Measurements from ENCODE around the gene KRT72.

KRT72 gene

GRCh38 chr12:52629281-52630007, 28.2 kb upstream of the KRT72 start:
- DNase-seq: no peak

DNA sequence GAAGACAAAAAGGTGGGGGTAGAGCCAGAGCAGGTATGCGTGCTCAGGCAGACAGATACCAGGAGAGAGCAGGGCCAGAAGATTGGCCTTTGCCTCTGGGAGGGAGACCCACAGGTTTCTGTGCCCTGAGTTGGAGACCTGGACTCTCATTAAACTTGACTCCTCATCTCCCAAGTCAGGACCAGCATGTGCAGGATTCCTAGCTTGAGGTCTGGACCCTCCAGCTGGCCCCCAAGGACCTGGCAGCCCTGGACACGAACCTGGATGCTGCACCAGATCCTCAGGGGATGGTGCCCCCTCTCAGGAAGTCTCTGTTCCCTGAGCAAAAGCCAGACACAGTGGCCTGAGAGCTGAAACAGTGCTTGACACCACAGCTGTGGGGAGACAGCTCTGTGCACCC, 27.6 kb upstream of the KRT72 start:
- no peak for DNase-seq

GRCh38 chr12:52628111-52628507, 26.8 kb upstream of the KRT72 start:
- no peak for DNase-seq

- DNase-seq: no peak
These were observed 26.3 kb upstream of the KRT72 start for GRCh38 chr12:52627395-52628110.

GRCh38 chr12:52622349-52622748, 21.1 kb upstream of the KRT72 start:
- no peak for DNase-seq

DNA sequence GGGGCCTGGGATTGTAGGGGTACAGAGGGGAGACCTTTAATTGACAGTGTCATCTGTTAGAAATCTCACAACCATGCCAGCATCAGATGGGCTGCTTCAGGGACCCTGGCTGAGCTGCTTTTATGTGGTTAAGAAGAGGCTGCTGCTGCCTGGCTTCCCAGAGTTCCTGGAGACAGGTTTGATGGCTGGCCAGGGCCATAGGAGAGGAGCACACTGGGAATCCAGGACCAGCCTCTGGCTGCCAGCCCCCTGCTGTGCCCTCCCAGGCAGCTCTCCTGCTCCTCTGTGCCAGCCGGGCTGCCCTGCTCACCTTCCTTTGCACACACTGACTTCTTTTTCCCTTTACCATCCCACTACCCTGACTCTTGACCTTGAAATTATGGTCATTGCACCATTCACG, 17.6 kb upstream of the KRT72 start:
- no peak for DNase-seq

DNA sequence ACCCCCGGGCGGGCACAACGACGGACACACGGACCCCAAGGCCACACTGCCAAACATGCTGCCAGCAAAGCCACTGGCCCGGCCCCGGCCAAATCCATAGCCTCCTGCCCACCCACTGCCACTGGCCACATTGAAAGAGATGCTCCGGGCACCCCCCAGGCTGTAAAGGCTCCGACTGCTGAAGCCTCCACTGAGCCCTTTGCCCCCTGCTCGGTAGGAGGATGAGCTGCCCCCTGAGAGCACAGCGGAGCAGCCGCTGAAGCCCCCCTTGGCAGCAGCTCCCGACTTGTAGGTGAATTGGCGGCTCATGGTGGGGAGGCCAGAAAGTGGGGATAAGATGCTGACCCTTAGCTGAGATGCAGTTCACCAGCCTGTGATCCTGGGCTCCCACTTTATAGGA, 17.0 kb upstream of the KRT72 start, which contains the start of gene KRT73:
Gene KRT73 (minus strand): TSS at position 344 of the 400 bp plus-strand sequence. CDS start 35 bp downstream, at position 309.
- no peak for DNase-seq

- DNase-seq: no peak
These were observed 16.1 kb upstream of the KRT72 start for GRCh38 chr12:52617403-52617785.

GRCh38 chr12:52616680-52617402, 15.6 kb upstream of the KRT72 start:
- DNase-seq: no peak

DNA sequence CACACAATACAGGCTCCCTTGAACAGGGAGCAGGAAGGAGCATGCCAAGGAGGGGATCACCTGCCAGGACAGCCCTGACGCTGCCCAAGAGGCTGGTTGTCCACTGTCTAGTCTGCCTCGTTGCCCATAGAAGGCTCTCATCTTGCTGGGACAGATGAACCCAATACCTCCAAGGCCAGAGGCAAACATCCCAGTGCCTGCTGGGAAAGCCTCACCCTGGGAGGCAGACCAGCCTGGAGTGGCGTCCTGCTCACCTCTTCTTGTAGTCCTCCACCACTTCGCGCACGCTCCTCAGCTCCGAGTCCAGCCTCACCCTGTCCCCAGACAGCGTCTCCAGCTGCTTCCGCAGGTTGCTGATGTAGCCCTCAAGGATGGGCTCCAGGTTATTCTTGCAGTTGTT, 14.6 kb upstream of the KRT72 start:
- DNase-seq: no peak

- DNase-seq: no peak
These were observed 14.1 kb upstream of the KRT72 start for GRCh38 chr12:52615208-52615868.

DNA sequence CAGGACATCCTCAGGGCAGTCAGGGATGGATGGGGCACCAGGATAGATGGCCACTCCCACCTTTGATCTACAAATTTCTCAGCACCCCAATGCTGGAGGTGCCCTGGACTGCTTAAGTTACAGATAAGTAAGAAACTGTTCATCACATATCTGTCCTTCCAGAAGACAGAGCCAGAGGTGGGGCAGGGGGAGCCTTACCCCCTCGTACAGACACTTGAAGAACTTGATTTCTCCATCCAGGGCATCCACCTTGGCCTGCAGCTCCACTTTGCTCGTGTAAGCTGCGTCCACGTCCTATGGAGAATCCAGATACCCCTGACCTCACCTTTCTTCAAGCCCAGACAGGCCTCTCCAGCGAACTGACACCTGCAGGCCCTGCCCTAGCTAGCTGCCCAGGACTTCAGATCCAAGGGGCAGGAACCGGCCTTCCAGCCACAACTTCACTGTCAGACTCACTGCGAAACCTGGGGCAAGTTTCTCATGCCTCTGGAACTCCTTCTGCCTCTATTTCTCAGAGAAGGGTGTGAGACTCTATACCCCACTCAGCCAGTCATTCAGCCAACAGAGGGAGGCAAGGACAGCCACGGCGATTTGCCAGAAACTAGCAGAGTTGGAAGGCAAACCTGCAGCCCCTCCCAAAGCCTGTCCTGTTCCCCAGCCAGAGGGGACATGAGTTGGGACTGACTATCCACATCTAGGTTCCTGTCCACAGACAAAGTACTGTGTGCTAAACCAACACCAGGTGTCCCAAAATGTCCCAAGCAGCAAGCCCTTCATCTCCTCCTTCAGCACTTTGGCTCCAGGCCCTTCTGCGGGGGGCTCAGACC, 13.3 kb upstream of the KRT72 start:
- no peak for DNase-seq

DNA sequence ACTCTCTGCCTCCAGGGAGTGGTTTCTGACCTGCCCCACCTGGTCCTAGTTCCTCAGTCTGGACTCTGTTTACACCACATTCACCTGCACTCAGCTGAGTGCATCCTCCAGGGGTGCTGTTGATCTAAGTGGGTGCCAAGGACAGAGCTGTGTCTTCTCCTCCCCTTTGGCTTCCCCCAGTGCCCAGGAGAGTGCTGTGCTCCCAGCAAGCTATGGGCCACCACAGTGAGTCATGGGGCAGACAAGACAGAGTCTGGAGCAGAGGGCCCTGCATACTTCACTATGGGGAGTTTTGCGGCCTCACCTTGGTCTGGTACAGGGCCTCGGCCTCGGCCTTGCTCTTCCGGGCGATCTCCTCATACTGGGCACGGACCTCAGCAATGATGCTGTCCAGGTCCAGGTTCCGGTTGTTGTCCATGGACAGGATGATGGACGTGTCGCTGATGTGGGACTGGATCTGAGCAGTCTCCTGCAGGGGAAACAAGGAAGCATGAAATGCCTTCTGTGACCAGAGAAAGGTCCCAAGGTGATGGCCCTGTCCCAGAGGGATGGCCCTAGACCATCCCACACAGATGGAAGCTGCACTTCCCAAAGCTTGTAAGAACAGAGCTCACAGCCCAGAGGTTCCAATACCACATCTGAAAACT, 12.2 kb upstream of the KRT72 start:
- no peak for DNase-seq

DNA sequence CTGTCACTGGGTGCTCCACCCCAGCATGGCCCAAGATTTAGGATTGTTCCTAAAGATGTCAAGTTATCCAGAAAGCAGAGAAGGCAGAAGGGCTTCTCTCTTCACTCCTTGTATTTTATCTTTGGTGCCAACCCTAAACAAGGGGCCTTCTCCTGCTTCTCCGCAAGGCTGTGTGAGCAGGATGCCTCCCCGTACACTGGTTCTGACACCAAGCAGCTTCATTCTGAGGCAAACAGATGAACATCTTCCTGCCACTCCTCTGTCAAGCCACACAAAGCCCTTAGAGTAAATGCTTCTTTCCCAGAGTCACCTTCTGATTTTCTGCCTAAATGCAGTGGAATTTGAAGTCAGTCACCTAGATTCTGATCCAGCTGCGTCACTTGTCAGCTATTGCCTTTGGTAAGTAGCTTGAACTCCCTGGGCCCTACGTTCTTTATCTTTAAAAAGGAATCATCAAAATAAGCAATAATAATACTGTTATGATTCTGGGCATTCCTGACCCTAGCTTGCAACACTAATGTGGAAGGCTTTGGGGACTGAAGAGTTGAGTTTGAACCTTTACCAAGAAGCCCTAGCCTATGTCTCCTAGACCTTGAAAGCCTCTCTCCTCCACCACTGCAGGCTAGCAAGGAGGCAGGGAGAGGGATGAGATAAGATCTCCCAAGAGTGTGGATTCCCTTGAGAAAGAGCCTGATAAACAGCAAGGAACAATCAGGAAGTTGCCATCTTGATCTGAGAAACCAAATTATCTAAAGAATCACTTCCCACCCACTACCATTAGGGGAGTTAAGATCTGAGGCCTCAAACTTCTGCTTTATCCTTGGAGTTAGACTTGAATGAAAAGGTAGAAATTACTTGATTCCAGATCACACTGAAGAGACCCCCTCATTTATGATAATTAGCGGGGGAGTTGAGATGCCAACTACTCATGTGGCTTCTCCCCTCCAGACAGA, 11.4 kb upstream of the KRT72 start:
- DNase-seq: no peak

DNA sequence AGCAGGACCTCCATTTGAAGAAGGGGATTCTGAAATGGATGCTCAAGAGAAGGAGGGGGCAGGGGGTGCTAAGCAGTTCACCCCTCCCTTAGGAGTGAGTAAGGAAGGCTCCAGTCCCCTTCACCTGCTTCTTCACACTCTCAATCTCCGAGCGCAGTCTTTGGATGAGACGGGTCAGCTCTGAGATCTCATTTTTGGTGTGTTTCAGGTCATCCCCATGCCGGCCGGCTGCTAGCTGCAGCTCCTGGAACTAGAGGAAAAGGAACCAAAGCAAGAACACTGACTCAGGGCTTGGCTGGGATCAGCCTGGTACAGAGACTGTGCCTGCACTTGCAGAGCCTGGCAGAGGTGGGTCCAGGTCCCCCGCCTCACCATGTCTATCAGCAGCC, 9.8 kb upstream of the KRT72 start:
- no peak for DNase-seq

DNA sequence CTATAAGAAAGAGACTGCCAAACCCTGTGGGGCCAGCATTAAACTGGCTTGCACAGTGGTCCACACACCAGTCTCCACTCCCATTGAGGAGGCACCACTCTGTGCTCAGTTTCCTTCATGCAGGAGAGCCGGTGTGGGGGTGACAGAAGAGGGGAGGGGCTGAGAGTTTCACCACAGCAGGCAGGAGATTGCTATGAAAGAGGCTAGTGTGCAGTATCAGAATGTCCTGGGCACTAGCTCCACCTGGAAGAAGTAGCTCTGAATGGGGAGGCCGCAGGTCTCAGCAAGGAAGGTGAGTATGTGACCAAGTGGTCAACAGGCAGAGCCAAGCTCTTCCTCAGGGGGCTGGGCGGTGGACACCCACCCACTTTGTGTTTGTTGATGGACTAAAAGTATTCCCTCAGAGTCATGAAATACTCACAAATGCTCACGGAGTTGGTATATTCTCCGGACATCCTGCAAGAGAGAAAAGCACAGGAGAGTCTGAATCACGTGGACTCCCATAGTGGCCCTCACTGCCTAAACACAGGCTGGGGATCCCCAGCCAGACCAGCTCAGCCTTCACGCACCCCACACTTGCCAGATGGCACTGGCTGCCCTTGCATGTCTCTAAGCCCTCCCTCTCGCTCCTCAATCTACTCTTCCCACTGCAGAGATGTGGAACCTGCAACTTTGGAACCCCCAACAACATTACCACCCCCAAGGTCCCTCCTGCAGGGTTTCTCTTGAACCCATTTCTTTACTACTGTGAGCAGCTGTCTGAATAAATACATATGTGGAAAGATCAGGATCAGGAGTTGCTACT, 7.8 kb upstream of the KRT72 start:
- no peak for DNase-seq

DNA sequence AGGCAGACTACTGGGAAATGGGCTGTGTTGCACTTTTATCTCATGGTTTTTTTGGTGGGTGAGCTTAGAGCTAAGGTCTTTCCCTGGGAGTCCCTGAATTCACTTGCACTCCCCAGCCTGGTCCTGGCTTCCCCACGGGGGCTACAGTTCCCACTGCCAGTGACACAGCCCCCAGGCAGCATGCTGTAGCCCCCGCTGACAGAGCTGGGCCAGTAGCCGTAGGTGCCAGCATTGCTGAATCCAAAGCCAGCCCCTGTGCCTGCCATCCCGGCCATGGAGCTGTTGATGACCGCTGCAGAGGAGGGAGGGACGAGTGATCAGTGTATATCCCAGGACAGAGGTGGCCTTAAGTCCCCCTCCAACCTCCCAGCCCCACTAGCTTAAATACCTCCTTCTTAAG, 6.9 kb upstream of the KRT72 start:
- no peak for DNase-seq

- DNase-seq: no peak
These were observed 6.1 kb upstream of the KRT72 start for GRCh38 chr12:52607314-52607713.

GRCh38 chr12:52606581-52607218, 5.4 kb upstream of the KRT72 start:
- DNase-seq: no peak

Measured in NCI-H1694 (cell line).